Measurements from ENCODE around the gene TBC1D13.

- TF ChIP-seq, protein P1, sequence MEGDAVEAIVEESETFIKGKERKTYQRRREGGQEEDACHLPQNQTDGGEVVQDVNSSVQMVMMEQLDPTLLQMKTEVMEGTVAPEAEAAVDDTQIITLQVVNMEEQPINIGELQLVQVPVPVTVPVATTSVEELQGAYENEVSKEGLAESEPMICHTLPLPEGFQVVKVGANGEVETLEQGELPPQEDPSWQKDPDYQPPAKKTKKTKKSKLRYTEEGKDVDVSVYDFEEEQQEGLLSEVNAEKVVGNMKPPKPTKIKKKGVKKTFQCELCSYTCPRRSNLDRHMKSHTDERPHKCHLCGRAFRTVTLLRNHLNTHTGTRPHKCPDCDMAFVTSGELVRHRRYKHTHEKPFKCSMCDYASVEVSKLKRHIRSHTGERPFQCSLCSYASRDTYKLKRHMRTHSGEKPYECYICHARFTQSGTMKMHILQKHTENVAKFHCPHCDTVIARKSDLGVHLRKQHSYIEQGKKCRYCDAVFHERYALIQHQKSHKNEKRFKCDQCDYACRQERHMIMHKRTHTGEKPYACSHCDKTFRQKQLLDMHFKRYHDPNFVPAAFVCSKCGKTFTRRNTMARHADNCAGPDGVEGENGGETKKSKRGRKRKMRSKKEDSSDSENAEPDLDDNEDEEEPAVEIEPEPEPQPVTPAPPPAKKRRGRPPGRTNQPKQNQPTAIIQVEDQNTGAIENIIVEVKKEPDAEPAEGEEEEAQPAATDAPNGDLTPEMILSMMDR (IDR thresholded peaks at IDR 0.05) = no peak
- no peak for TF ChIP-seq EZH2 (IDR thresholded peaks at IDR 0.05; ENCODE audit: borderline replicate concordance, insufficient read depth, low read depth, low read length, poor library complexity, severe bottlenecking)
Observed at GRCh38 chr9:128798896-128799295, 11.8 kb downstream of the TBC1D13 start.

Data from B cell (primary cell).